ENCODE measurements around the gene RILPL1. TPM values are rescaled to one million over a fixed set of nuclear protein-coding genes. Genes with fewer than 3 reads are reported as not detected.
"Not testable (repeated sequence)": the region's sequence is repeated elsewhere in the genome, so short reads cannot be mapped to it uniquely, and the experiment has no call there.

Gene RILPL1
- 6.0 and 7.4 TPM in 2 replicates for total RNA-seq

DNA sequence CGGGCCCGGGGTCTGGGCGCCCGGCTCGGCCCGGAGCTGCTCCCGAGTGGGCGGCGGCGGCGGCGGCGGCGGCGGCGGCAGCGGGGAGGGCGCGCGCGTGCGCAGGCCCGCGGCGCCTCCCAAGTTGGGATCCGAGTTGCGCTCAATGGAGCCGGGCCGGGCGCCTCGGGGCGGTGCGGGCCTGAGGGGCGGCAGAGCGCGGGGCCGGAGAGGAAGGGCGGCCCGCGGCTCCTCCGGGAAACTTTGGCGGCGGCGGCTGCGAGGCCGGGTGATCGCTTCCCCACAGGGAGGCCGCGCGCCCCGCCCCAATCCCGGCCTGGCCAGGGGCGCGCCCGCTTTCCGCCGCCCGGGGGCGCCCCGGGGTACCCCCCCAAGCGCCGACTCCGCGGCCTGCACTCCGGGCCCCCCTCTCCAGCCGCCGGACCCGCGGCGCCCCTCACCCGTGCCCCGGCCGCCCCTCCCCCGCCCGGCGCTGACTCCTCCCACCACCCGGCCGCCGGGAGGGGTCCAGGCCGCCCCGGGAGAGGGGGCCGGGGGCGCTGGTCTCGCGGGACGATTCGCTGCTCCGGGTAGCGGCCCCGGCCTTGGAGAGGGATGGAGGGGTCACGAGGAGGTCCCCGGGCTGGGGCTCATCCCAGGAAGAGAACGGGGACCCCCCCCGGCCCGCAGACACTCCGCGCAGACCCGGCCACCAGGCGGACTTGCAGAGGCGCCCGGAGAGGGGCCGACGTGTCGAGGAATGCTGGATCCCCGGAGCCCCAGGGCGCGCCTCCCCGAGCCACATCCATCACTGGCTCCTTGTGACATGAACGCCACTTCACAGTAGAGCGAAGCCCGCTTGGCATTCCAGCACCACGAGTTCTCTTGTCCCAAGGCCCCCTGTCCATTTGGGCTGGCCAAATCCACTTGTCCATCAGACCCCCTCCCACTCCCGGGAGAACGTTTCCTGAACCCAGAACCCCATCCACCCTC, at the start of gene RILPL1:
Gene RILPL1, minus strand, starts transcription at position 48 of the 972 bp plus-strand sequence. CDS start 237 bp downstream, outside the sequence.
- DNase-seq, result peak; percentile 54

GRCh38 chr12:123580772-123581171, 47.3 kb upstream of the RILPL1 start:
- no peak for DNase-seq

DNA sequence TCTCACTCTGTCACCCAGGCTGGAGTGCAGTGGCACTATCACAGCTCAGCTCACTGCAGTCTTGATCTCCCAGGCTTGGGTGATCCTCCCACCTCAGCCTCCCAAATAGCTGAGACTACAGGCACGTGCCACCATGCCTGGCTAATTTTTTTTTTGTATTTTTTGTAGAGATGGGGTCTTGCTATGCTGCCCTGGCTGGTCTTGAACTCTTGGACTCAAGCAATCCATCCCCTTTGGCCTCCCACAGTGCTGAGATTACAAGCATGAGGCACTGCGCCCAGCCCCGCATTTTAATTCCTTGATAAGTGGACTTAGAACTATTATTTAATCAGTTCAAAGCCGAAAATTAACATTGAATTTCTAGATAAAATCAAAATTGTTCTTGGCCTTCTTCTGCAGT, 45.3 kb upstream of the RILPL1 start:
- not testable (repeated sequence) for DNase-seq

GRCh38 chr12:123578243-123578642, 44.7 kb upstream of the RILPL1 start:
- DNase-seq, result no peak

DNA sequence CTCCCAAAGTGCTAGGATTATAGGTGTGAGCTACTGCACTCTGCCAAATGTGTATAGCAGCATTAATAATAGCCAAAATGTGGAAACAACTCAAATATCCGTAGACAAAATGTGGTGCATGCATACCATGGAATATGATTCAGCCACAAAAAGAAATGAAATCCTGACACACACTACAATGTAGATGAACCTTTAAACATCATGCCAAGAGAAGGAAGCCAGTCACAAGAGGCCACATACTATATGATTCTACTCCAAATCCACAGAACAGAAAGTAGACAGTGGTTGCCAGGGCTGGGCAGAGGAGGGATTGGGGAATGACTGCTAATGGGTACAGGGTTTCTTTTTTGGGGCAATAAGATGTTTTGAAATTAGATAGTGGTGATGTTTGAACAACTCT, 43.1 kb upstream of the RILPL1 start:
- no peak for DNase-seq

- DNase-seq, result no peak
These were observed 40.4 kb upstream of the RILPL1 start for GRCh38 chr12:123573870-123574269.

DNA sequence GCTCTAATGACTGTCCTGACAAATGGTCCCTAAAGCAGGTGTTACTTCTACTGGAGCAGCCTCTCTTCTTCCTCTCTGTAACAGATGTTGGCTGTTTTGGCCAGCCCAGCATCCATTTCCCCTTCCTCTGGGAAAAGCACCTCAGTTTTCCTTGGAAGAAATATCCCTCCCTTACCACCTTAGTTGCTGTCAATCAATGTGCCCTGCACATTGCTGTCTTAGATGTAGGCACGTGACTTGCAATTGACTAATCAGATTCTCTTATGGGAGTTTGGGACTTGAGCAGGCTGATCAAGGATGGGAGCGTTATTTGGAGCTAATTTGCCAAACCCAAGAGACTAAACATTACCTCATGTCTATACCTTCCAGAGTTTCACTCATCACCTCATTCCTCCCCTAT, 38.9 kb upstream of the RILPL1 start:
- DNase-seq, result no peak

DNA sequence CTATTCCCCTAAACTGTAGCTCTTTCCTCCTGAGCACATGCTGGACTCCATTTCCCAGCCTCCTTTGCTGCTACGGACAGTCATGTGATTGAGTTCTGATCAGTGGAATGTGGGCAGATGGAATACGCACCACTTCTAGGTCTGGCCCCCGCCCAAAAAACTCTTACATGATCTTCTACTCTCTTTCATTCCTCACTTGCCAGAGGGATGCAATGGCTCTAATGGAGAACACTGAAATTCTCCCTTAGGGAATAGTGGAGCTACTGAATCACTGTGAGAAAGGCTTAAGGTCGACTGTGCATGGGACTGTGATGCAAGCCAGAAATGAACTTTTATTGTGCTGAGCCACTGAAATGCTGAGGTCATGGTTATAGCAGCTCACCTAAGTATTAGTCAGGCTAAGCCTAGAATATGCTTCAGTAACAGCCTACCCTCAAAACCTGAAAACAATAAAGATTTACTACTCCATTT, 37.9 kb upstream of the RILPL1 start:
- peak; percentile 47 for DNase-seq

DNA sequence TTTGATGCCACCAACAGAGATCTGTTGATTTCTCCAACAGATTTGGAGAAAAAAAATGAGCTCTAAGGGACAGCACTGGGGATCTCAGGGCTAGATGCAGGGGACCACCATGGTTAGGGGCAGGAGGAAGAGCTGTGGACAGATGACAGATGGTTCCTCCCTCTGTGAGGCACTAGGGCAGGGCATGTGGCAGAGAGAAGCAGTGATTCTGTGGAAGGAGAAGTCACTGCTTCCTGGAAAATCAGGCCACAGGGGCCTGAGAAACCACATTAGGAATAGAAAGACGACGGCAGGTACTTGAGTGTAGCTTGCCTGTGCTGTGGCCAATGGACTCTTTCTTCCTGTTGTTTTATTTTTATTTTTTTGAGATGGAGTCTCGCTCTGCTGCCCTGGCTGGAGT, 25.9 kb upstream of the RILPL1 start:
- no peak for DNase-seq

GRCh38 chr12:123558487-123558886, 25.0 kb upstream of the RILPL1 start:
- DNase-seq, result not testable (repeated sequence)

DNA sequence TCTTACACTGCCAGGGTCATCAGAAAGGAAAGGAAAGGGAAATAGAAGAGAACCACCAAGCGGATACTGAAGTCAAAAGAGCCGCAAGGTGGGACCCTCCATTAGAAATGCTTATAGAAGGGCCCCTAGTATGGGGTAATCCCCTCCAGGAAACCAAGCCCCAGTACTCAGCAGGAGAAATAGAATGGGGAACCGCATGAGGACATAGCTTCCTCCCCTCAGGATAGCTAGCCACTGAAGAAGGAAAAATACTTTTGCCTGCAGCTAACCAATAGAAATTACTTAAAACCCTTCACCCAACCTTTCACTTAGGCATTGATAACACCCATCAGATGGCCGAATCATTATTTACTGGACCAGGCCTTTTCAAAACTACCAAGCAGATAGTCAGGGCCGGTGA, 21.3 kb upstream of the RILPL1 start:
- not testable (repeated sequence) for DNase-seq

DNA sequence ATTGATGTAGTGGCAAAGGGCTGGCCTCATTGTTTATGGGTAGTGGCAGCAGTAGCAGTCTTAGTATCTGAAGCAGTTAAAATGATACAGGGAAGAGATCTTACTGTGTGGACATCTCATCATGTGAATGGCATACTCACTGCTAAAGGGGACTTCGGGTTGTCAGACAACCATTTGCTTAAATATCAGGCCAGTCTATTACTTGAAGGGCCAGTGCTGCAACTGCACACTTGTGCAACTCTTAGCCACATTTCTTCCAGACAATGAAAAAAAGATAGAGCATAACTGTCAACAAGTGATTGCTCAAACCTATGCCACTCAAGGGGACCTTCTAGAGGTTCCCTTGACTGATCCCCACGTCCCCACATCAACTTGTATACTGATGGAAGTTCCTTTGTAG, 20.6 kb upstream of the RILPL1 start:
- DNase-seq, result not testable (repeated sequence)

DNA sequence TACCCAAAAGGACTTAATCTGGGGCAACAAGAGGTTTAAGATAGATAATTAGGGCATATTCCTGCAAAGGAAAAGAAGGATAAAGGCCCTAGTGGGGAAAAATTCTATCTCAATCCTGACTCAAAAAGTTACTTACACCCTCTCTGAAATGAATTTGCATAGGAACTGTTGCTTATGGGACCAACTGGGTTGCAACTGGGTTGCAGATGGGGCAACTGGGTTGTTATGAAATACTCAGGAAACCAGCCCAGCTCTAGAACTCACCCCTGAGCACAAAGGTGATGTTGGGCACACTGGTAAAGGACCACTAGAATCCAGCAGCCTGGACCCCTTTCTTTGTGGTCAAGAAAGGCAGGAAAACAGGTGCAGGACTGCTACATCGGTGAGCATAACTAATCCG, 17.2 kb upstream of the RILPL1 start:
- no peak for DNase-seq

DNA sequence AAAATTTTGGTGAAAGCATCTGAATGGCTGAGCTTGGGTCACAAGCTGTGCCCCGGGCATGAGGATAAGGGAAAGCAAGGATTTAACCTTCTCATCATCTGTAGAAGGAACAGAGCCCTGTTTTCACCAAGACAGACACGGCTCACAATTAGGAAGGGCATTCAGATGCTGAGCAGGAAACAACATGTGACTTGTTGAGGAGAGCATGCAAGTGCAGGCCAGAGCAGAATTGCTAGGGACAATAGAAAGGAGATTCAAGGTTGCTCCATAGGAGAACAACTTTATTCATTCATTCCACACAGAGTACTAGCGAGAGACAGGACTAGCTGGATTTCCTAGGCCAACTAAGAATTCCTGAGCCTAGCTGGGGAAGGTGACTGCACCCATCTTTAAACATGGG, 14.6 kb upstream of the RILPL1 start:
- no peak for DNase-seq

DNA sequence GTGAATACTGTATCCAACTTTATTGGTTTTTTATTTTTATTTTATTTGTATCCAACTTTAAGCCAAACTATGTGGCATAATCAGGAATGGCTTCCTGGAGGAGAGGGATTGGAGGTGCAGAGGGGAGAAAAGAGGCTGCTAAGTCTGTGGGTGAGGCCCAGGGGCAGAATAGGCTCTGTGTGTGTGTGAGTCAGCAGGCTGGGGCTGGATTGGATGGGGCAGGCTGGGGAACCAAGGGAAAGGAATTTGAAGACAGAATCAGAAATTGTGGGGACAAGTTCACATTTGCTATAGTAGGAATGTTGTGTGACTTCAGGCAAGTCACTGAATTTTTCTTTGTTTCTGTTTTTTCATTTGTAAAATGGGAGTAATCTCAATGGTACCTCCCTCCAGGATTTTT, 12.8 kb upstream of the RILPL1 start:
- DNase-seq, result no peak

- no peak for DNase-seq
These were observed 10.0 kb upstream of the RILPL1 start for GRCh38 chr12:123543541-123543940.

- no peak for DNase-seq
These were observed 7.6 kb upstream of the RILPL1 start for GRCh38 chr12:123540899-123541662.

GRCh38 chr12:123535952-123536351, 2.4 kb upstream of the RILPL1 start:
- DNase-seq, result not testable (repeated sequence)

DNA sequence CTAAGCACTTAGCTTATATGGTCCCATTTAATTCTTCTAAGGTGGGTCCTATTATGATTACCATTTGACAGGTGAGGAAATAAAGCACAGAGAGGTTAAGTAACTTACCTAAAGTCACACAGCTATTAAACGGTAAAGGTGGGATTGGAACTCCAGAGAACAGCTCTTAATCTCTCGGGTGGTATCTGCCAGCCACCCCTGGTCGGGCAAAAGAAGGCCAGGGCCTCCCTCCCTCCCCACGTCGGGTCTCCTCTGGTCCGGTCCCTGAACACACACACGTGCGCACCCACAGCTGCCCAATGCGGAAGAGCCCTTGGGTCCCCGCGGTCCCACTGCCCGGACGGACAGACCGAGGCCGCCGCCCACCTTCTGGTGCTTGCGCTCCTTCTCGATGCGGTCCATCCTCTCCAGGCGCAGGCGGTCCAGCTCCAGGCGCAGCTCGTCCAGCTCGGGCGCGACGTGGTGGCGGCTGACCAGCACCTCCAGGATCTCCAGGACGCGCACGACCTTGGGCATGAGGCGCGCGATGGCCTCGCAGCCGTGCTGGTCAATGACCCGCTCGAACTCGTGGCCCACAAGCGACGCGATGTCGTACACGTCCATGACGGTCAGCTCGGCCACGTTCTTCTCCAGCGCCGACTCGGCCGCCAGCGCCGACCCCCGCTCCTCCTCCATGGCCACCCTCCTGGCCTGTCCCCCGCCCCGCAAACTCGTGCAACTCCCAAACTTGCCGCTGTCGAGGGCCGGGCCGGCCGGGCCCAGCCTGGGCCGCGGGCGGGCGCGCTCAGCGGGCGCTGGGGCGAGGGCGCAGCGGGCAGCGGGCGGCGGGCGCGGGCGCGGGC, 490 bp downstream of the RILPL1 start:
- peak; percentile 62 for DNase-seq

GRCh38 chr12:123532019-123532418, 1.5 kb downstream of the RILPL1 start:
- DNase-seq, result peak; percentile 92

GRCh38 chr12:123531091-123531490, 2.4 kb downstream of the RILPL1 start:
- peak; percentile 22 for DNase-seq

DNA sequence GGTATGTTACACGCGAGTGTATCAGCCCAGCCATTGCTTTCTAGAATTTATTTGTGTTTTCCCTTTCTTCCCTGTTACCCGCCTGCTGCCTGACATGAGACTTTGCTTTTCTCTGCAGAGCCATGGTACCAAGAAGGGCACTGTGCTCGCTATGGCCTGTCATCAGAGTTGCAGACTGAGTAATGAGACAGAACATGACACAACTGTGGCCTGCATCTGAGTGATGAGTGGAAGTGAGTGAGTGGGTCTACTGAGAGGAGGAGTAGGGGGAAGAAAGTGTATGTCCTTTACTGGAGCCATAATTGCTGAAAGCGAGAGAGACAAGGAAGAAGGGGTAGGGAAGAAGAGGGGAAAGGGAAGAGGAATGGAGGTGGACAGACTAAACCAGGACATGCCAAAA, 2.9 kb downstream of the RILPL1 start:
- DNase-seq, result no peak

DNA sequence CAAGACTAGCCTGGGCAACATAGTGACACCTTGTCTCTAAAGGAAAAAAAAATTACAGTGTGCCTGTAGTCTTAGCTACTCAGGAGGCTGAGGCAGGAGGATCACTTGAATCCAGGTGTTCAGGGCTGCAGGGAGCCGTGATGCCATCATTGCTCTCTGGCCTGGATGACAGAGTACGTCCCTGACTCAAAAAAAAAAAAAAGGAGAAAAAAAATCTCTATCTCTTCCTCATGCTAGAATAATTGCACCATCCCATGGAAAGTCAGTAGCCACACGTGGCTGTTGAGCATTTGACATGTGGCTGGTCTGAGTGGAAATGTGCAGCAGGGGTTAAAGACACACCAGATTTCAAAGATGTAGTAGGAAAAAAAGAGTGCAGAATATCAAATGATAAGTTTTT, 3.8 kb downstream of the RILPL1 start:
- no peak for DNase-seq

Data from dermis blood vessel endothelial cell (primary cell).